AG04450 (cell line): ENCODE measurements around the gene ZCCHC7. TPM values are rescaled to one million over a fixed set of nuclear protein-coding genes. Genes with fewer than 3 reads are reported as not detected.

Source experiments
- CTCF ChIA-PET: fragments of 300-600, 350-600 bp; formaldehyde crosslinking; extraction: SDS; loops from one replicate; lab custom pipeline; 2022; ENCODE audit warnings: antibody characterized with exemption, inconsistent platforms; lab: Charles Lee
- POLR2A ChIA-PET: fragments of 350-600 bp; formaldehyde crosslinking; extraction: SDS; loops from one replicate; lab custom pipeline; 2021; ENCODE audit warnings: antibody characterized with exemption, inconsistent platforms; lab: Yijun Ruan, JAX
- DNase-seq: peaks from one replicate; pipeline ENCODE4 v3.0.0-alpha.2; 2011; ENCODE audit warnings: low read depth, low spot score
- H3K27ac ChIP-seq: one replicate; pipeline ENCODE4 v1.5.1; 2012; ENCODE audit warnings: low read depth, low read length, control low read depth
- H3K27me3 ChIP-seq: one replicate; pipeline ENCODE4 v1.6.0; 2012; ENCODE audit warnings: low read length; ENCODE audit not compliant: control insufficient read depth, insufficient read depth
- H3K4me3 ChIP-seq: 2 replicates; pipeline ENCODE4 v1.5.1; 2011; ENCODE audit warnings: mild to moderate bottlenecking, low read depth, low read length, control low read depth
- H3K9me3 ChIP-seq: 2 replicates; pipeline ENCODE4 v1.5.1; 2012; ENCODE audit warnings: low read length; ENCODE audit not compliant: control insufficient read depth, insufficient read depth
- CTCF ChIP-seq: IDR thresholded peaks from 2 replicates; pipeline ENCODE4 v1.5.1; 2011; ENCODE audit warnings: low read depth, low read length, control low read depth, inconsistent platforms
- polyA plus RNA-seq: library from polyadenylated mRNA; depleted of rRNA; stranded (reverse); fragments of >200 nt; gene quantifications from 2 replicates; pipeline ENCODE4 v1.2.3, GENCODE V29; 2011

ZCCHC7 gene
- polyA plus RNA-seq, 1 experiment: 21.6 TPM

- Histone ChIP-seq H3K4me3 (no peak overlapping the region), H3K27ac (no peak overlapping the region), H3K9me3 (no peaks in the 10 kb centered on the region), H3K27me3 (peaks cover 21% of the 10 kb centered on the region)
- POLR2A ChIA-PET: no interaction called here
- CTCF ChIA-PET: no interaction called here
- TF ChIP-seq CTCF: no peak
- no peak for DNase-seq
Measured at GRCh38 chr9:37383876-37384746, 263.7 kb downstream of the ZCCHC7 start.

- POLR2A ChIA-PET: no interaction called here
- H3K27me3 ChIP-seq: peaks cover 19% of the 10 kb centered on the region
- H3K9me3 ChIP-seq: no peaks in the 10 kb centered on the region
- CTCF ChIA-PET: no interaction called here
- no peak overlapping the region for H3K4me3 ChIP-seq
- H3K27ac ChIP-seq: no peak overlapping the region
- no peak for TF ChIP-seq CTCF
- DNase-seq: no peak
Measured at GRCh38 chr9:37385286-37385685, 264.9 kb downstream of the ZCCHC7 start.

- no peak for TF ChIP-seq CTCF
- ChIA-PET CTCF (interaction anchor here (0.7 kb wide), 1 partner anchor 363 kb away, joined by 3 read pairs; no protein-coding TSS in a partner anchor), POLR2A (no interaction called here)
- no peaks in the 10 kb centered on the region for H3K9me3 ChIP-seq
- no peak for DNase-seq
- no peak overlapping the region for H3K27ac ChIP-seq
- no peak overlapping the region for H3K4me3 ChIP-seq
- H3K27me3 ChIP-seq: peaks cover 16% of the 10 kb centered on the region
Measured at GRCh38 chr9:37386988-37387387, 266.6 kb downstream of the ZCCHC7 start.

GRCh38 chr9:37390759-37391158, 270.4 kb downstream of the ZCCHC7 start:
- peaks cover 11% of the 10 kb centered on the region for H3K27me3 ChIP-seq
- no peaks in the 10 kb centered on the region for H3K9me3 ChIP-seq
- ChIA-PET CTCF (no interaction called here), POLR2A (no interaction called here)
- no peak overlapping the region for H3K4me3 ChIP-seq
- TF ChIP-seq CTCF: 0 out of 2 replicates have a peak, but pooled peaks have one; percentile 18
- no peak overlapping the region for H3K27ac ChIP-seq
- DNase-seq: no peak

- no peak overlapping the region for H3K4me3 ChIP-seq
- TF ChIP-seq CTCF: no peak
- no peak for DNase-seq
- no peak overlapping the region for H3K27ac ChIP-seq
- H3K9me3 ChIP-seq: no peaks in the 10 kb centered on the region
- ChIA-PET CTCF (interaction anchor here (1.4 kb wide), 1 partner anchor 519 kb away, joined by 4 read pairs; no protein-coding TSS in a partner anchor), POLR2A (no interaction called here)
- H3K27me3 ChIP-seq: peaks cover 10% of the 10 kb centered on the region
Measured at GRCh38 chr9:37392272-37392671, 271.9 kb downstream of the ZCCHC7 start.
